GM19468 (cell line): ENCODE results near the gene ITGB6.
"Not testable (repeated sequence)": the region's sequence is repeated elsewhere in the genome, so short reads cannot be mapped to it uniquely, and the experiment has no call there.

Experiments
- ATAC-seq: cut with Tn5 transposase; IDR thresholded peaks from one replicate; pipeline ENCODE4 v1.9.1; 2021; ENCODE audit warnings: mild to moderate bottlenecking, moderate library complexity, moderate number of reproducible peaks; ENCODE audit not compliant: unreplicated experiment; ENCODE audit errors: extremely low read depth

The ITGB6 gene

GRCh38 chr2:160197587-160197986, 2.5 kb downstream of the ITGB6 start:
- ATAC-seq: no peak

- no peak for ATAC-seq
These were observed 5.1 kb downstream of the ITGB6 start for GRCh38 chr2:160194946-160195345.

DNA sequence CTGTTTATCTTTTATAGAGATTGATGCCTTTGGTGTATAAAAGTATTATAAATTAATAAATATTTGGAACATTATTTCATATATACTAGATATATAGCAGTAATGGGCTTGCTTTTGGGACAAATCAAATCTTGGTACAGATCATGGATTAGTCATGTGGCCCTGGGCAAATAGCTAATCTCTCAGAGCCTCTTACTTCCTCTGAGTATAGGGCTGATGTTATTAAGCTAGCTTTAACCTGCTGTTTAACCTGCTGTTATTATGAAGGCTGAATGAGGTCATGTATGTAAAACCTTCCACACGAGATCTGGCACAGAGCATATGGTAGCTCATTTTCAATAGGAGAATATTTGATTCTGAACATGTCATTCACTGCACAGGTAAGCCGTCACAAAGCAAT, 5.7 kb downstream of the ITGB6 start:
- ATAC-seq: no peak

DNA sequence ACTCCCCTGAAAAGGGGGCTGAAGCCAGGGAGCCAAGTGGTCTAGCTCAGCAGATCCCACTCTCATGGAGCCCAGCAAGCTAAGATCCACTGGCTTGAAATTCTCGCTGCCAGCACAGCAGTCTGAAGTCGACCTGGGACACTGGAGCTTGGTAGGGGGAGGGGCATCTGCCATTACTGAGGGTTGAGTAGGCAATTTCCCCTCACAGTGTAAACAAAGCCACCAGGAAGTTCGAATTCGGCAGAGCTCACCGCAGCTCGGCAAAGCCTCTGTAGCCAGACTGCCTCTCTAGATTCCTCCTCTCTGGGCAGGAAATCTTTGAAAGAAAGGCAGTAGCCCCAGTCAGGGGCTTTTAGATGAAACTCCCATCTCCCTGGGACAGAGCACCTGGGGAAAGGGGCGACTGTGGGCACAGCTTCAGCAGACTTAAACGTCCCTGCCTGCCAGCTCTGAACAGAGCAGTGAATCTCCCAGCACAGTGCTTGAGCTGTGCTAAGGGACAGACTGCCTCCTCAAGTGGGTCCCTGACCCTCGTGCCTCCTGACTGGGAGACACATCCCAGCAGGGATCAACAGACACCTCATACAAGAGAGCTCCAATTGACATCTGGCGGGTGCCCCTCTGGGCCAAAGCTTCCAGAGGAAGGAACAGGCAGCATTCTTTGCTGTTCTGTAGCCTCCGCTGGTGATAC, 18.8 kb downstream of the ITGB6 start:
- ATAC-seq: not testable (repeated sequence)

GRCh38 chr2:160180690-160181089, 19.4 kb downstream of the ITGB6 start:
- not testable (repeated sequence) for ATAC-seq

- no peak for ATAC-seq
These were observed 19.9 kb downstream of the ITGB6 start for GRCh38 chr2:160180172-160180571.

DNA sequence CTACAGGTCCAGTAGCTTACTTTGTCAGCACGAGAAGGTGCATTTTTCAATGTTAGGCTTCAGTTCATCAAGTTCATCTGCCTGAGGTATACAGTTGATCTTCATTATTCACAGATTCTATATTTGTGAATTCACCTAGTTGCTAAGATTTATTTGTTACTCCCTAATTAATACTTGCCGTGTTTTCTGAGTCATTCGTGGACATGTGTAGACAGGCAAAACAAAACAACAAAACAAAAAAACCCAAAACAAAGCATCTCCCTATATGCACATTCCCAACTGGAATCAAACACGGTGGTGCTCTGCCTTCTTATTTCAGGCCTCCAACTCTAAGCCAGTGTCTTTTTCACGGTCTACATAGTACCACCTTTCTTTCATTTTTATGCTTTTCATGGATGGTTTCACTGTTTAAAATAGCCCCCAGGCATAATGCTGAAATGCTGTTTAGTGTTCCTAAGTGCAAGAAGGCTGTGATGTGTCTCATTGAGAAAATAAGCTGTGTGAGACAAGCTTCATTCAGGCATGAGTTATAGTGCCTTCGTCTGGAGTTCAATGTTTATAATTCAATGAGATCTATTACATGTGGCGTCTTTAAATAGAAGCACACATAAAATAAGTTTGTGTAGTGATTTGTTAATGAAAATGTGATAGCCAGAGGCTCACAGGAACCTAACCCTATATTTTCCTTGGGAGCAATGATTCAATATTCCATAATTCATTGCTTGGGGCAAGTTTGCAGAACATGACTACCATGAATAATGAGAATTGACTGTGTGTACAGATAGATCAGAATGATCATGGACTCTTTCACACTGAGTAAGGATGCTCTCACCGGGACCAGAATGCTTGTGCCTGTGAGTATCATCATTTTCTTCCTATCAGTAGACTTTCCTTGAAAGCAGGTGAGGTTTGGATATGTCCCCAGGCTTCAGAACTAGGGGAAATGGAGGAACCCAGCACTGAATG, 24.6 kb downstream of the ITGB6 start:
- no peak for ATAC-seq

GRCh38 chr2:160174322-160174721, 25.8 kb downstream of the ITGB6 start:
- no peak for ATAC-seq

GRCh38 chr2:160169988-160170387, 30.1 kb downstream of the ITGB6 start:
- ATAC-seq: no peak

DNA sequence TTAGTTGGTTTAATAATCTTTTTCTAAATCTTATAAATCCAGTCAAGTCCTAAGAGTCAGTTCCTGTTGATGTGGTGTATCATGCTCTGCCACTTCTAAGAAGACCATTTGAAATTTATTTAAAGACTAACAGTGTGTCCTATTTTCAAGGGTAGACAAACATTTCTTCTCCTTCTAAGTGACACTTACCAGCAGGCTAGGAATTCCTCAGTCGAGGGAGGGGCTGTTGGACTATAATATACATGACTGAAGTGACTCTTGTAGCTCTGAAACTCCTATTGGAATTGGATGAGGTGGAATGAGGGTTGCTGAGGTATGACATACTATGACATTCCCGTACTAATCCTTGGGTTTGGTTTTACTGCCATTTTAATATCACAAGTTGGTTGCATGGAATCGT, 30.6 kb downstream of the ITGB6 start:
- no peak for ATAC-seq

GRCh38 chr2:160168878-160169277, 31.2 kb downstream of the ITGB6 start:
- no peak for ATAC-seq

DNA sequence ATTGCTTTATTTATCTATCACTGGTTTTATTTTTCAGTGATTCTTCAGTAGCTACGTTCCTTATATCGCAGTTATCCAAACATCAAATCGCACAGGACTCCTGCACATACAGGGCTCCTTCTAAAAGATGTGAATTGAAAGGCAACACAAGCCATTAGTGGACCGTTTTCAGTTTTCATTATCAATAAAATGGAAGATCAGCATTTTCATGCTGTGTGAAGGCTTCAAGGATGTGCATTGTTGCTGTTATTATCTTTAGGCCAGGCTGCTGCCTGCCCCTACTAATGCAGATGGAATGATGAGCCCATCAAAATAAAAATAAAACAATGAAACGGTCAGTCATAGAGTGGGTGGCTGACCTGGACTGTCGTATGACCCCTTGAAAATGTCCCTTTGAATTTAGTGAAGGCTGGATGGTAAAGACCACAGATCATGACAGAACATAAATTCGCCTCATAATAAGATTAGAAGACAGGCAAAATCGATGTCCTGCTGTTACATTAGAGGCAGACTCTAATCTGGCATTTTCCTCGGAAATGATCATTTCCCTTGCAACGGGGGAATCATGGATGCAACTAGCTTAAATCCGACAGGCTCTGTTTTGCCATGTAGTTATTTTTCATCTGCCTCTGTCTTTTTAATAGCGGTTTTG, 32.9 kb downstream of the ITGB6 start:
- ATAC-seq: no peak

DNA sequence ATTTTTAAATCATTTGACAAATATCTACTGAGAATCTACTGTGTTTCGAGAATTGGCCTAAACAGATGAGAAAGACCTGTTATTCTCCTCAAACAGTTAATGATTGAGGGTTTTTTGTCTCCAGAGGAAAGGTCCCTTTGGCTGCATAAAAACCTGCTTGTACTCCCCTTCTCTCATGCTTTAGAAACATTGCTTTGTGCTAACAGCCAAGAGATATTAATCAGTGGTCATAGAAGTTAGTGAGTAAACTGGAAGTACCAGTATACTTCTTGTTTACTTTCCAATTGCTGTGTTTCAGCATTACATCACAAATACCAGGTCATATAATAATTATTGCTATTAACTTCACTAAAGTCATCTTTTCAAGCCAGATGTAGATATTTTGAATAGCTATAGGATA, 34.1 kb downstream of the ITGB6 start:
- no peak for ATAC-seq

GRCh38 chr2:160165081-160165480, 35.0 kb downstream of the ITGB6 start:
- ATAC-seq: no peak

DNA sequence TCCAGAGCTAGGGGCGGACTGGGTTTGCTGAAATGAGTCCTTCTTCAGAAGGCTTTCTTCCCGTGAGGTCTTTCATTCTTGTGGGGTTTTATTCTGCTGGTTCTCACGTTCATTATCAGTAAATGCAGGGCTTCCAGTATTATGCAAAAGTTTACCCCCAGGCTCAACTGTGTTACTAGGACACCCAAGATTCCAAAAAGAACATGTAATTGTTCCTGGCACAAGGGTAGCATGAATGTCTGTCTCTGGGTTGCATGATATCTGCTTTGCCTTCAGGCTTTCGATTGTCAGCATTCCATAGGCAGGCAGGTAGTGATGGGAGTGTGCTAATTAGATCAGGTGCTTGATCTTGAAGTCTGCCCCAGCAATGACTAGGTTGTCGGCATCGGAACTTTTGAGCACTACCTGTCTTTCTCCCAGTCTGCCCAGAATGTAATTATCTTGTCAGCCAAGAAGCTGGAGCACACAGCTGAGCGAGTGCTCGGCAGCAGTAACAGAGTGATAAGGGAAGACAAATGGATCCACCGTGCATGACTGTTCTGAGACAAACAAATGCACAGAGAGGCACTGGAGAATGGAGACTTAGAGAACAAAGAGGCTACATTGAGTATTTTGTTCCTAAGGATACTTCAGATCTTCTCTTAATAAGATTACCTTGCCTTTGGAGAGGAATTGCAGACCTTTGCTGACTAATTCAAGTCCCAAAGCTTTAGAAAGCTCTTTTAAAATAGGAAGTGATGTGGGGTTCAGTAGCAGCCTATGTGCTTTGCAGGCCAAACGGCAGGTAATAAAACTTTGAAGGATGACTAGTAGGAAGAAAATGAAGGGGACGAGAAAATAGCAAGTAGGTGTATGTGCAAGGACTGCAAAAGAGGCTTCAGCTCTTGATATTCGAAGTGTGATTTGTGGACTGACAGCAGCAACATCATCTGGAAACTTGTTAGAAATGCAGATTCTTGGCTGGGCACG, 41.9 kb downstream of the ITGB6 start:
- ATAC-seq: no peak

DNA sequence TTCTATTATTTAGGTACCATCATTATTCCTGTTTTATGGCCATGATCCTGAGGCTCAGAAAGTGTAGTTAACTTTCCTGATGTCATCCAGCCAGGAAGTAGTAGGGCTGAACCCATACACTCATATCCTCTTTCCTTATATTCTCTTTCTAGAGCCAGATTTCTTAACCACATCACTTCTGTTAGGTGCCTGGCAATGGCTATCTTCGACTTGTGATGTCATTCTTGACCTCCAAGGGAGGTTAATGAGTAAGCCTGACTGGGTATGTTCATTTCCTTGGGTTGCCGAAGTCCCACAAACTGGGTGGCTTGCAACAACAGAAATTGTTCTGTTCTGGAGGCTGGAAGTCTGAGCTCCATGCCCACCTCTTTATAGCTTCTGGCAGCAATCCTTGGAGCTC, 43.4 kb downstream of the ITGB6 start:
- ATAC-seq: no peak

DNA sequence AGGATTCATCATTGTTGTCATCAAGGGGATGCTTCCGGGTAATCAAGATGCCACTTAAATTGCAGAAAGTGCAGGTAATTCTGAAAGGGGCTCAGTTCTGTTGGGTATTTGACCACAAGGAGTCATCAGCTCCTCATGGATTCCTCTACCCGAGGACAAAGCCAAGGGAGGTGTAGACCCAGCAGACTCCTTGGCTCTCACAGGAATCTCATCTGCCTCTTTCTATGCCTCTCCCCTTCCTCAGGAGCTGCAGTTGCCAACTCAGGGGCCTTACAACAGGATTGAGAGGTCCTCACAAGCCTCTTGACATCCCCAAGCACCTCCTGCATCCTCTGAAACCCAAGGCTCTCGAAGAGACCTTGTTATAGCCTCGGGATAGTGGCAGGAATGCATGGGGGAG, 44.0 kb downstream of the ITGB6 start:
- no peak for ATAC-seq

DNA sequence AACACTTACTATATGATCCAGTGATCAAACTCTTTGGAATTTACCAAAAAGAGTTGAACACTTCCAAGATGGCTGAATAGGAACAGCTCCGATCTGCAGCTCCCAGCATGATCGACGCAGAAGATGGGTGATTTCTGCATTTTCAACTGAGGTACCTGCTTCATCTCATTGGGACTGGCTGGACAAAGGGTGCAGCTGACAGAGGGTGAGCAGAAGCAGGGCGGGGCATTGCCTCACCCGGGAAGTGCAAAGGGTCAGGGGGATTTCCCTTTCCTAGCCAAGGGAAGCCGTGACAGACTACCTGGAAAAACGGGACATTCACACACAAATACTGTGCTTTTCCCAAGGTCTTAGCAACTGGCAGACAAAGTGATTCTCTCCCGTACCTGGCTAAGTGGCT, 51.7 kb downstream of the ITGB6 start:
- ATAC-seq: not testable (repeated sequence)

- ATAC-seq: no peak
These were observed 54.6 kb downstream of the ITGB6 start for GRCh38 chr2:160145471-160145870.
